Measurements from ENCODE around the gene CST11. TPM values are rescaled to one million over a fixed set of nuclear protein-coding genes. Genes with fewer than 3 reads are reported as not detected.
"Not testable (repeated sequence)": the region's sequence is repeated elsewhere in the genome, so short reads cannot be mapped to it uniquely, and the experiment has no call there.

CST11 gene
- total and polyA plus RNA-seq, 4 donors = not detected

GRCh38 chr20:23479043-23479442 lies 26.4 kb upstream of the CST11 start:
- H3K27me3 ChIP-seq (ENCODE audit: control insufficient read depth, insufficient read depth, low read length) = no peaks in the 10 kb centered on the region
- H3K9me3 ChIP-seq (ENCODE audit: control insufficient read depth, insufficient read depth, low read length) = no peaks in the 10 kb centered on the region
- 90% methylated on average over 1 of the region's 4 CpGs for WGBS (ENCODE audit: insufficient coverage)
- no peak for DNase-seq (ENCODE audit: low read depth in 4 of 6, low spot score in 6 of 6)
- H3K4me1 ChIP-seq (ENCODE audit: control insufficient read depth, insufficient read depth, low read length) = no peaks in the 10 kb centered on the region
- H3K4me3 ChIP-seq (ENCODE audit: low read depth, low read length) = no peak overlapping the region
- H3K36me3 ChIP-seq (ENCODE audit: control insufficient read depth, insufficient read depth, low read length) = no peaks in the 10 kb centered on the region
- no peak overlapping the region for H3K27ac ChIP-seq (ENCODE audit: low read depth, low read length)

- WGBS (ENCODE audit: insufficient coverage) = 60% methylated on average over 1 of the region's 3 CpGs
- Histone ChIP-seq H3K4me1 (ENCODE audit: control insufficient read depth, insufficient read depth, low read length) (no peaks in the 10 kb centered on the region), H3K27me3 (ENCODE audit: control insufficient read depth, insufficient read depth, low read length) (no peaks in the 10 kb centered on the region), H3K9me3 (ENCODE audit: control insufficient read depth, insufficient read depth, low read length) (no peaks in the 10 kb centered on the region), H3K27ac (ENCODE audit: low read depth, low read length) (no peak overlapping the region), H3K4me3 (ENCODE audit: low read depth, low read length) (no peak overlapping the region), H3K36me3 (ENCODE audit: control insufficient read depth, insufficient read depth, low read length) (no peaks in the 10 kb centered on the region)
- peak in 1 of 6 donors; percentile 29 for DNase-seq (ENCODE audit: low read depth in 4 of 6, low spot score in 6 of 6)
Observed at GRCh38 chr20:23477223-23477622, 24.5 kb upstream of the CST11 start.

GRCh38 chr20:23476015-23476754 lies 23.5 kb upstream of the CST11 start:
- H3K27me3 ChIP-seq (ENCODE audit: control insufficient read depth, insufficient read depth, low read length) = no peaks in the 10 kb centered on the region
- no peak for DNase-seq (ENCODE audit: low read depth in 4 of 6, low spot score in 6 of 6)
- no peaks in the 10 kb centered on the region for H3K4me1 ChIP-seq (ENCODE audit: control insufficient read depth, insufficient read depth, low read length)
- WGBS (ENCODE audit: insufficient coverage) = 97% methylated on average over 6 of the region's 6 CpGs
- H3K27ac ChIP-seq (ENCODE audit: low read depth, low read length) = no peak overlapping the region
- H3K36me3 ChIP-seq (ENCODE audit: control insufficient read depth, insufficient read depth, low read length) = no peaks in the 10 kb centered on the region
- H3K9me3 ChIP-seq (ENCODE audit: control insufficient read depth, insufficient read depth, low read length) = no peaks in the 10 kb centered on the region
- H3K4me3 ChIP-seq (ENCODE audit: low read depth, low read length) = no peak overlapping the region

- Histone ChIP-seq H3K4me3 (ENCODE audit: low read depth, low read length) (no peak overlapping the region), H3K36me3 (ENCODE audit: control insufficient read depth, insufficient read depth, low read length) (no peaks in the 10 kb centered on the region), H3K9me3 (ENCODE audit: control insufficient read depth, insufficient read depth, low read length) (no peaks in the 10 kb centered on the region), H3K4me1 (ENCODE audit: control insufficient read depth, insufficient read depth, low read length) (no peaks in the 10 kb centered on the region), H3K27ac (ENCODE audit: low read depth, low read length) (no peak overlapping the region), H3K27me3 (ENCODE audit: control insufficient read depth, insufficient read depth, low read length) (no peaks in the 10 kb centered on the region)
- no peak for DNase-seq (ENCODE audit: low read depth in 4 of 6, low spot score in 6 of 6)
- 94% methylated on average over 4 of the region's 5 CpGs for WGBS (ENCODE audit: insufficient coverage)
Observed at GRCh38 chr20:23475395-23475794, 22.7 kb upstream of the CST11 start.

- not testable (repeated sequence) for H3K36me3 ChIP-seq (ENCODE audit: control insufficient read depth, insufficient read depth, low read length); H3K27ac ChIP-seq (ENCODE audit: low read depth, low read length); H3K4me1 ChIP-seq (ENCODE audit: control insufficient read depth, insufficient read depth, low read length); DNase-seq (ENCODE audit: low read depth in 4 of 6, low spot score in 6 of 6); H3K9me3 ChIP-seq (ENCODE audit: control insufficient read depth, insufficient read depth, low read length); H3K4me3 ChIP-seq (ENCODE audit: low read depth, low read length); H3K27me3 ChIP-seq (ENCODE audit: control insufficient read depth, insufficient read depth, low read length)
- WGBS (ENCODE audit: insufficient coverage) = no CpG with 5 or more reads among the region's 2 CpGs
Observed at GRCh38 chr20:23473293-23473692, 20.6 kb upstream of the CST11 start.

GRCh38 chr20:23472306-23472705 lies 19.6 kb upstream of the CST11 start:
- H3K36me3 ChIP-seq (ENCODE audit: control insufficient read depth, insufficient read depth, low read length); H3K27me3 ChIP-seq (ENCODE audit: control insufficient read depth, insufficient read depth, low read length); H3K27ac ChIP-seq (ENCODE audit: low read depth, low read length); H3K4me3 ChIP-seq (ENCODE audit: low read depth, low read length); H3K4me1 ChIP-seq (ENCODE audit: control insufficient read depth, insufficient read depth, low read length); H3K9me3 ChIP-seq (ENCODE audit: control insufficient read depth, insufficient read depth, low read length); DNase-seq (ENCODE audit: low read depth in 4 of 6, low spot score in 6 of 6): not testable (repeated sequence)
- 88% methylated on average over 1 of the region's 5 CpGs for WGBS (ENCODE audit: insufficient coverage)

- not testable (repeated sequence) for H3K4me1 ChIP-seq (ENCODE audit: control insufficient read depth, insufficient read depth, low read length)
Observed at GRCh38 chr20:23466961-23467360, 14.3 kb upstream of the CST11 start.

GRCh38 chr20:23461180-23461579 lies 8.5 kb upstream of the CST11 start:
- no peak overlapping the region for H3K27ac ChIP-seq (ENCODE audit: low read depth, low read length)
- peaks cover 3% of the 10 kb centered on the region for H3K9me3 ChIP-seq (ENCODE audit: control insufficient read depth, insufficient read depth, low read length)
- DNase-seq (ENCODE audit: low read depth in 4 of 6, low spot score in 6 of 6) = no peak
- WGBS (ENCODE audit: insufficient coverage) = no CpG with 5 or more reads among the region's 1 CpG
- no peaks in the 10 kb centered on the region for H3K27me3 ChIP-seq (ENCODE audit: control insufficient read depth, insufficient read depth, low read length)
- H3K4me1 ChIP-seq (ENCODE audit: control insufficient read depth, insufficient read depth, low read length) = peaks cover 3% of the 10 kb centered on the region
- no peak overlapping the region for H3K4me3 ChIP-seq (ENCODE audit: low read depth, low read length)
- no peaks in the 10 kb centered on the region for H3K36me3 ChIP-seq (ENCODE audit: control insufficient read depth, insufficient read depth, low read length)

More at GRCh38 chr20:23466961-23467360, 14.3 kb upstream of the CST11 start:
- WGBS (ENCODE audit: insufficient coverage) = 100% methylated on average over 1 of the region's 3 CpGs
- H3K4me3 ChIP-seq (ENCODE audit: low read depth, low read length); H3K27me3 ChIP-seq (ENCODE audit: control insufficient read depth, insufficient read depth, low read length); DNase-seq (ENCODE audit: low read depth in 4 of 6, low spot score in 6 of 6); H3K9me3 ChIP-seq (ENCODE audit: control insufficient read depth, insufficient read depth, low read length); H3K27ac ChIP-seq (ENCODE audit: low read depth, low read length); H3K36me3 ChIP-seq (ENCODE audit: control insufficient read depth, insufficient read depth, low read length): not testable (repeated sequence)

- WGBS (ENCODE audit: insufficient coverage) = 70% methylated on average over 2 of the region's 3 CpGs
- Histone ChIP-seq H3K9me3 (ENCODE audit: control insufficient read depth, insufficient read depth, low read length) (peaks cover 3% of the 10 kb centered on the region), H3K27ac (ENCODE audit: low read depth, low read length) (no peak overlapping the region), H3K27me3 (ENCODE audit: control insufficient read depth, insufficient read depth, low read length) (no peaks in the 10 kb centered on the region), H3K4me3 (ENCODE audit: low read depth, low read length) (no peak overlapping the region), H3K4me1 (ENCODE audit: control insufficient read depth, insufficient read depth, low read length) (peaks cover 4% of the 10 kb centered on the region), H3K36me3 (ENCODE audit: control insufficient read depth, insufficient read depth, low read length) (no peaks in the 10 kb centered on the region)
- no peak for DNase-seq (ENCODE audit: low read depth in 4 of 6, low spot score in 6 of 6)
Observed at GRCh38 chr20:23459461-23460150, 6.9 kb upstream of the CST11 start.

GRCh38 chr20:23456873-23457272 lies 4.2 kb upstream of the CST11 start:
- Histone ChIP-seq H3K9me3 (ENCODE audit: control insufficient read depth, insufficient read depth, low read length) (peaks cover 1% of the 10 kb centered on the region), H3K27ac (ENCODE audit: low read depth, low read length) (no peak overlapping the region), H3K4me3 (ENCODE audit: low read depth, low read length) (no peak overlapping the region), H3K36me3 (ENCODE audit: control insufficient read depth, insufficient read depth, low read length) (no peaks in the 10 kb centered on the region), H3K4me1 (ENCODE audit: control insufficient read depth, insufficient read depth, low read length) (peaks cover 4% of the 10 kb centered on the region), H3K27me3 (ENCODE audit: control insufficient read depth, insufficient read depth, low read length) (no peaks in the 10 kb centered on the region)
- DNase-seq (ENCODE audit: low read depth in 4 of 6, low spot score in 6 of 6) = no peak
- 95% methylated on average over 3 of the region's 7 CpGs for WGBS (ENCODE audit: insufficient coverage)

Measured in spinal cord (tissue), 10 donors.